HepG2 (cell line): Measurements from ENCODE around the gene TMEM198. TPM values are rescaled to one million over a fixed set of nuclear protein-coding genes. Genes with fewer than 3 reads are reported as not detected.
A peak's percentile ranks its signal among the peaks of the same experiment; 100 is the strongest.

ENCODE experiments used
- BATF2 ChIP-seq: sonication (generic); formaldehyde crosslinking; IDR thresholded peaks from 2 replicates; pipeline ENCODE4 v1.8.0; 2022; ENCODE audit warnings: mild to moderate bottlenecking, missing genetic modification reagents, moderate library complexity
- EZH2 ChIP-seq: conservative IDR thresholded peaks from 2 replicates; pipeline ENCODE4 v1.6.1; 2012; ENCODE audit warnings: mild to moderate bottlenecking, low read depth, low read length, moderate library complexity
- FLYWCH1 ChIP-seq: sonication (generic); formaldehyde crosslinking; IDR thresholded peaks from 2 replicates; pipeline ENCODE4 v1.8.1; 2023; ENCODE audit warnings: mild to moderate bottlenecking, missing genetic modification reagents
- IRX3 ChIP-seq: sonication (generic); formaldehyde crosslinking; IDR thresholded peaks from 2 replicates; pipeline ENCODE4 v1.8.1; 2023; ENCODE audit warnings: mild to moderate bottlenecking, low read depth, missing genetic modification reagents, borderline replicate concordance
- PAF1 ChIP-seq: IDR thresholded peaks from 2 replicates; pipeline ENCODE4 v1.6.1; 2016; ENCODE audit warnings: missing genetic modification reagents, missing compliant biosample characterization
- PCBP2 ChIP-seq: fragments of 200-400 bp; formaldehyde crosslinking; optimal IDR thresholded peaks from 2 replicates; pipeline ENCODE3; 2018; ENCODE audit warnings: low read length, low read depth; ENCODE audit not compliant: poor library complexity, severe bottlenecking
- SALL1 ChIP-seq: sonication (generic); formaldehyde crosslinking; IDR thresholded peaks from 2 replicates; pipeline ENCODE4 v1.8.0; 2022; ENCODE audit warnings: mild to moderate bottlenecking, missing genetic modification reagents
- SOX5 ChIP-seq: IDR thresholded peaks from 2 replicates; pipeline ENCODE4 v1.6.1; 2016; ENCODE audit warnings: borderline replicate concordance
- STAT5B ChIP-seq: sonication (generic); formaldehyde crosslinking; IDR thresholded peaks from 2 replicates; pipeline ENCODE4 v1.4.0; 2020; ENCODE audit warnings: missing genetic modification reagents
- ZFP37 ChIP-seq: sonication (generic); formaldehyde crosslinking; IDR thresholded peaks from 2 replicates; pipeline ENCODE4 v1.4.0; 2020; ENCODE audit warnings: missing genetic modification reagents, borderline replicate concordance
- ZFP90 ChIP-seq: sonication (generic); formaldehyde crosslinking; IDR thresholded peaks from 2 replicates; pipeline ENCODE4 v1.8.0; 2022; ENCODE audit warnings: missing genetic modification reagents, mild to moderate bottlenecking, inconsistent platforms, borderline replicate concordance
- ZNF761 ChIP-seq: sonication (generic); formaldehyde crosslinking; conservative IDR thresholded peaks from 2 replicates; pipeline ENCODE4 v1.4.0; 2020; ENCODE audit warnings: mild to moderate bottlenecking, missing genetic modification reagents
- ZNF883 ChIP-seq: sonication (generic); formaldehyde crosslinking; IDR thresholded peaks from 2 replicates; pipeline ENCODE4 v1.5.1; 2020; ENCODE audit warnings: mild to moderate bottlenecking, missing genetic modification reagents; ENCODE audit errors: not compliant biosample characterization
- polyA plus RNA-seq, 8 experiments: library from polyadenylated mRNA; depleted of rRNA in 3 of 8; stranded (reverse) in 7 of 8; unstranded in 1 of 8; fragments of >200 nt; fragmentation: Illumina TruSeq in 4 of 8; extraction: Trizol in 4 of 8; gene quantifications; 2 replicates each; pipeline versions ENCODE4 v1.2.1 to v1.2.3, GENCODE V29; 2011 to 2016; ENCODE audit warnings: low read depth in 4 of 8, missing spikeins in 1 of 8, mixed read lengths in 1 of 8; ENCODE audit not compliant: insufficient read depth in 1 of 8
- total RNA-seq, 5 experiments: library from RNA; depleted of rRNA; stranded (reverse); fragments of >200 nt; fragmentation: Illumina TruSeq; extraction: Trizol; gene quantifications; 2 replicates each; pipeline ENCODE4 v1.2.3, GENCODE V29; 2016; ENCODE audit warnings: low read depth in 1 of 5
- TF ChIP-seq, protein P1 (sequence below): sonication (generic); formaldehyde crosslinking; conservative IDR thresholded peaks from 2 replicates; pipeline ENCODE4 v1.4.0; 2020; ENCODE audit warnings: mild to moderate bottlenecking, missing genetic modification reagents, moderate library complexity
- TF ChIP-seq, protein P2 (sequence below): sonication (generic); formaldehyde crosslinking; IDR thresholded peaks from 2 replicates; pipeline ENCODE4 v1.4.0; 2020; ENCODE audit warnings: missing genetic modification reagents, borderline replicate concordance
- TF ChIP-seq, protein P3 (sequence below): IDR thresholded peaks from 2 replicates; pipeline ENCODE4 v1.6.1; 2016; ENCODE audit warnings: low read depth, control low read depth

TMEM198 gene
- total and polyA plus RNA-seq, 2 of the 13 experiments (the other 11 are each of a cell fraction or from before 2014, with no cell fraction given) = 17.3 to 23.5 TPM

DNA sequence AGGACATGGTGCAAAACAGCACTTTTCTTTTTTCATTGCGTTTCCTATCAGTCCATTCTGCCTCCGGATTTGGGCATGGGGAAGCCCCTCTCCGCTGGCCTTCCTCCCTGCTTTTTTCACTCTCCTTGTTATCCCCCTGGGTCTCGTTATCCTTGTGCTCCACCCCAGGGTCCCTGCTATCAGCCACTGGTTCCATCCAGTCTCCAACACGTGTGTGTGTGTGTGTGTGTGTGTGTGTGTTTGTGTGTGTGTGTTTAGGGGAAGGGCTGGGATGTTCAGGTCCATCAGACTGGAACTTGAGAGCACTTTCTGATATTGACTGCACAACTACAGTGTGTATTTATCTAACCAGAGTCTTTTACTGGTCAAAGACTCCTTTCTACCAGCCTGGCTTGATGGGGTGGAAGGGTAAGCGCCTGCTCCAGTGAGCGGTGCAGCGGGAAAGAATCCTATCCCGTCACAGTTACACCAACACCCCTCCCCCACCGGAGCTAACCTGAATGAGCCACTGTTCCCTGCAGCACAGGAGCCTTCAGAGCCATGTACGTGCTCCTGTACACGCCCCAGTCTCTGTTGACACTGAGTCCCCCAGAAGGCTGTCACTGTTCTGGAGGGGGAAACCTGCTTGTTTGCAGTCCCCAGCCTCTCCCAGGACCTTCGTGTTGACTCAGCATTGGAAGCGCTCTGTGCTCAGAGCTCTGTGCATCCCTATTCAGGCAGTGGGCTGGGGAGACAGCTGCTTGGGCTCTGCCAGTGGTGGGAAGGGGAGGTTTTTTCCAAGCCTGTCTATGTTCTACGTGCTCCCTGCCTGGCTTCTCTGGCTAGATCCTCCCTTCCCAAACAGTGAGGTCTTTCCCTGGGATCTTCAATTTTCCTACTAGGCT is 32.9 kb downstream of the TMEM198 start (continued):
- TF ChIP-seq, protein P1, sequence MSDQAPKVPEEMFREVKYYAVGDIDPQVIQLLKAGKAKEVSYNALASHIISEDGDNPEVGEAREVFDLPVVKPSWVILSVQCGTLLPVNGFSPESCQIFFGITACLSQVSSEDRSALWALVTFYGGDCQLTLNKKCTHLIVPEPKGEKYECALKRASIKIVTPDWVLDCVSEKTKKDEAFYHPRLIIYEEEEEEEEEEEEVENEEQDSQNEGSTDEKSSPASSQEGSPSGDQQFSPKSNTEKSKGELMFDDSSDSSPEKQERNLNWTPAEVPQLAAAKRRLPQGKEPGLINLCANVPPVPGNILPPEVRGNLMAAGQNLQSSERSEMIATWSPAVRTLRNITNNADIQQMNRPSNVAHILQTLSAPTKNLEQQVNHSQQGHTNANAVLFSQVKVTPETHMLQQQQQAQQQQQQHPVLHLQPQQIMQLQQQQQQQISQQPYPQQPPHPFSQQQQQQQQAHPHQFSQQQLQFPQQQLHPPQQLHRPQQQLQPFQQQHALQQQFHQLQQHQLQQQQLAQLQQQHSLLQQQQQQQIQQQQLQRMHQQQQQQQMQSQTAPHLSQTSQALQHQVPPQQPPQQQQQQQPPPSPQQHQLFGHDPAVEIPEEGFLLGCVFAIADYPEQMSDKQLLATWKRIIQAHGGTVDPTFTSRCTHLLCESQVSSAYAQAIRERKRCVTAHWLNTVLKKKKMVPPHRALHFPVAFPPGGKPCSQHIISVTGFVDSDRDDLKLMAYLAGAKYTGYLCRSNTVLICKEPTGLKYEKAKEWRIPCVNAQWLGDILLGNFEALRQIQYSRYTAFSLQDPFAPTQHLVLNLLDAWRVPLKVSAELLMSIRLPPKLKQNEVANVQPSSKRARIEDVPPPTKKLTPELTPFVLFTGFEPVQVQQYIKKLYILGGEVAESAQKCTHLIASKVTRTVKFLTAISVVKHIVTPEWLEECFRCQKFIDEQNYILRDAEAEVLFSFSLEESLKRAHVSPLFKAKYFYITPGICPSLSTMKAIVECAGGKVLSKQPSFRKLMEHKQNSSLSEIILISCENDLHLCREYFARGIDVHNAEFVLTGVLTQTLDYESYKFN = peak; percentile 98
- TF ChIP-seq SOX5 (peak; percentile 95), SALL1 (CRISPR knock-in tag) (peak; percentile 99), IRX3 (CRISPR knock-in tag) (no peak), ZNF883 (peak; percentile 81), ZFP90 (CRISPR knock-in tag) (peak; percentile 64), ZNF761 (CRISPR knock-in tag) (peak; percentile 98), PCBP2 (no peak), FLYWCH1 (CRISPR knock-in tag) (no peak), PAF1 (CRISPR knock-in tag) (no peak), EZH2 (no peak), ZFP37 (CRISPR knock-in tag) (peak; percentile 89; the same call in 1 of the 2 replicates), BATF2 (CRISPR knock-in tag) (no peak), STAT5B (CRISPR knock-in tag) (peak; percentile 70; the same call in 1 of the 2 replicates)
- TF ChIP-seq, protein P2, sequence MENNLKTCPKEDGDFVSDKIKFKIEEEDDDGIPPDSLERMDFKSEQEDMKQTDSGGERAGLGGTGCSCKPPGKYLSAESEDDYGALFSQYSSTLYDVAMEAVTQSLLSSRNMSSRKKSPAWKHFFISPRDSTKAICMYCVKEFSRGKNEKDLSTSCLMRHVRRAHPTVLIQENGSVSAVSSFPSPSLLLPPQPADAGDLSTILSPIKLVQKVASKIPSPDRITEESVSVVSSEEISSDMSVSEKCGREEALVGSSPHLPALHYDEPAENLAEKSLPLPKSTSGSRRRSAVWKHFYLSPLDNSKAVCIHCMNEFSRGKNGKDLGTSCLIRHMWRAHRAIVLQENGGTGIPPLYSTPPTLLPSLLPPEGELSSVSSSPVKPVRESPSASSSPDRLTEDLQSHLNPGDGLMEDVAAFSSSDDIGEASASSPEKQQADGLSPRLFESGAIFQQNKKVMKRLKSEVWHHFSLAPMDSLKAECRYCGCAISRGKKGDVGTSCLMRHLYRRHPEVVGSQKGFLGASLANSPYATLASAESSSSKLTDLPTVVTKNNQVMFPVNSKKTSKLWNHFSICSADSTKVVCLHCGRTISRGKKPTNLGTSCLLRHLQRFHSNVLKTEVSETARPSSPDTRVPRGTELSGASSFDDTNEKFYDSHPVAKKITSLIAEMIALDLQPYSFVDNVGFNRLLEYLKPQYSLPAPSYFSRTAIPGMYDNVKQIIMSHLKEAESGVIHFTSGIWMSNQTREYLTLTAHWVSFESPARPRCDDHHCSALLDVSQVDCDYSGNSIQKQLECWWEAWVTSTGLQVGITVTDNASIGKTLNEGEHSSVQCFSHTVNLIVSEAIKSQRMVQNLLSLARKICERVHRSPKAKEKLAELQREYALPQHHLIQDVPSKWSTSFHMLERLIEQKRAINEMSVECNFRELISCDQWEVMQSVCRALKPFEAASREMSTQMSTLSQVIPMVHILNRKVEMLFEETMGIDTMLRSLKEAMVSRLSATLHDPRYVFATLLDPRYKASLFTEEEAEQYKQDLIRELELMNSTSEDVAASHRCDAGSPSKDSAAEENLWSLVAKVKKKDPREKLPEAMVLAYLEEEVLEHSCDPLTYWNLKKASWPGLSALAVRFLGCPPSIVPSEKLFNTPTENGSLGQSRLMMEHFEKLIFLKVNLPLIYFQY (CRISPR knock-in tag) = 0 out of 2 replicates have a peak, but pooled peaks have one; percentile 12
- TF ChIP-seq, protein P3, sequence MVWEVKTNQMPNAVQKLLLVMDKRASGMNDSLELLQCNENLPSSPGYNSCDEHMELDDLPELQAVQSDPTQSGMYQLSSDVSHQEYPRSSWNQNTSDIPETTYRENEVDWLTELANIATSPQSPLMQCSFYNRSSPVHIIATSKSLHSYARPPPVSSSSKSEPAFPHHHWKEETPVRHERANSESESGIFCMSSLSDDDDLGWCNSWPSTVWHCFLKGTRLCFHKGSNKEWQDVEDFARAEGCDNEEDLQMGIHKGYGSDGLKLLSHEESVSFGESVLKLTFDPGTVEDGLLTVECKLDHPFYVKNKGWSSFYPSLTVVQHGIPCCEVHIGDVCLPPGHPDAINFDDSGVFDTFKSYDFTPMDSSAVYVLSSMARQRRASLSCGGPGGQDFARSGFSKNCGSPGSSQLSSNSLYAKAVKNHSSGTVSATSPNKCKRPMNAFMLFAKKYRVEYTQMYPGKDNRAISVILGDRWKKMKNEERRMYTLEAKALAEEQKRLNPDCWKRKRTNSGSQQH (CRISPR knock-in tag) = peak; percentile 87; the same call in 1 of the 2 replicates
